K562 (cell line): ENCODE results near the gene ATP5PD. TPM values are rescaled to one million over a fixed set of nuclear protein-coding genes. Genes with fewer than 3 reads are reported as not detected.

ENCODE experiments used
- ATAC-seq: fragments of 200-7000 bp; cut with Tn5 transposase; 3 replicates; pipeline ENCODE4 v1.9.1; 2020; ENCODE audit warnings: moderate library complexity
- BruUV-seq: library from RNA; stranded (reverse); fragments of 400-500 nt; replicated peaks from 2 replicates; lab custom pipeline; 2021; lab: Mats Ljungman, UMichigan
- CTCF ChIA-PET: fragments of 300-600 bp; formaldehyde crosslinking; extraction: SDS; loops from one replicate; lab custom pipeline; 2021; ENCODE audit warnings: low intra/inter-chr PET ratio; lab: Yijun Ruan, JAX
- POLR2A ChIA-PET: fragments of 300-600, 350-650 bp; sonication (Branson Sonifier 250); formaldehyde crosslinking; extraction: SDS; loops from one replicate; lab custom pipeline; 2021; ENCODE audit warnings: antibody characterized with exemption, inconsistent platforms; lab: Yijun Ruan, JAX
- DNase-seq, 4 experiments: peaks; one replicate each; pipeline versions ENCODE4 v3.0.0 to v3.0.0-alpha.2; 2011 to 2018; ENCODE audit warnings: low spot score in 3 of 4, mixed read lengths in 3 of 4; ENCODE audit errors: extremely low read depth in 1 of 4
- FAIRE-seq: peaks from 2 replicates; lab custom pipeline; 2011; peaks lifted over from hg19 to GRCh38; lab: Jason Lieb, UNC
- H2AFZ ChIP-seq: 2 replicates; pipeline ENCODE4 v1.6.0; 2011; ENCODE audit warnings: low read depth, low read length, control low read depth, inconsistent platforms
- H3K27ac ChIP-seq: fragments of 200-600 bp; 3 replicates; pipeline ENCODE4 v1.8.0; 2011; ENCODE audit warnings: low read depth, mild to moderate bottlenecking, control low read depth, inconsistent platforms, low read length, moderate library complexity, mixed read lengths; ENCODE audit errors: extremely low read depth
- H3K27me3 ChIP-seq, 2 experiments: fragments of 300-600 bp in 1 of 2; 2 replicates in 1 of 2; 3 replicates in 1 of 2; pipeline versions ENCODE4 v1.6.0 to v1.8.0; 2011; ENCODE audit warnings: inconsistent platforms in 2 of 2, low read length in 2 of 2, mild to moderate bottlenecking in 1 of 2, mixed read lengths in 1 of 2, moderate library complexity in 1 of 2; ENCODE audit not compliant: control insufficient read depth in 2 of 2, insufficient read depth in 2 of 2
- H3K36me3 ChIP-seq: fragments of 300-600 bp; 3 replicates; pipeline ENCODE4 v1.8.0; 2011; ENCODE audit warnings: mild to moderate bottlenecking, low read length, inconsistent platforms; ENCODE audit not compliant: control insufficient read depth, insufficient read depth
- H3K4me1 ChIP-seq, 2 experiments: fragments of 200-600 bp in 1 of 2; replicated peaks in 1 of 2; 2 replicates in 1 of 2; 3 replicates in 1 of 2; pipeline versions ENCODE4 v1.5.1 to v1.8.0; 2011; ENCODE audit warnings: inconsistent platforms in 2 of 2, low read length in 2 of 2, mild to moderate bottlenecking in 1 of 2, mixed read lengths in 1 of 2, moderate library complexity in 1 of 2; ENCODE audit not compliant: control insufficient read depth in 2 of 2, insufficient read depth in 2 of 2
- H3K4me2 ChIP-seq: 2 replicates; pipeline ENCODE4 v1.6.1; 2011; ENCODE audit warnings: low read length, control low read depth, inconsistent platforms, mixed read lengths; ENCODE audit not compliant: insufficient read depth
- H3K4me3 ChIP-seq: fragments of 200-600 bp; sonication (generic), shearing (Covaris generic); 2 replicates; pipeline ENCODE4 v1.5.1; 2016; ENCODE audit warnings: control low read depth, inconsistent platforms
- H3K79me2 ChIP-seq: fragments of 200-600 bp; 3 replicates; pipeline ENCODE4 v1.8.0; 2011; ENCODE audit warnings: low read length, inconsistent platforms; ENCODE audit not compliant: control insufficient read depth, insufficient read depth
- H3K9ac ChIP-seq, 2 experiments: 2 replicates each; pipeline versions ENCODE4 v1.6.0 to v1.6.1; 2011; ENCODE audit warnings: low read depth in 2 of 2, low read length in 2 of 2, control low read depth in 1 of 2, inconsistent platforms in 1 of 2, mild to moderate bottlenecking in 1 of 2, mixed read lengths in 1 of 2; ENCODE audit not compliant: insufficient read depth in 1 of 2
- H3K9me1 ChIP-seq: one replicate; pipeline ENCODE4 v1.6.0; 2011; ENCODE audit warnings: inconsistent platforms, mild to moderate bottlenecking, low read length, moderate library complexity; ENCODE audit not compliant: control insufficient read depth, insufficient read depth
- H3K9me3 ChIP-seq: replicated peaks from 2 replicates; pipeline ENCODE4 v1.5.1; 2011; ENCODE audit warnings: low read depth, low read length, inconsistent platforms; ENCODE audit not compliant: control insufficient read depth, insufficient read depth
- H4K20me1 ChIP-seq: replicated peaks from 2 replicates; pipeline ENCODE4 v1.6.1; 2011; ENCODE audit warnings: low read length, inconsistent platforms, mixed read lengths; ENCODE audit not compliant: control insufficient read depth, insufficient read depth
- GABPA ChIP-seq: fragments of 200-800 bp; sonication (Bioruptor generic); conservative IDR thresholded peaks from 2 replicates; pipeline ENCODE4 v1.6.1; 2016; ENCODE audit warnings: low read depth, missing genetic modification characterization, missing compliant biosample characterization
- HNRNPL ChIP-seq: fragments of 200-400 bp; formaldehyde crosslinking; IDR thresholded peaks from 2 replicates; pipeline ENCODE4 v1.6.1; 2017; ENCODE audit warnings: low read depth, mild to moderate bottlenecking, low read length
- POLR2G ChIP-seq: fragments of 200-400 bp; formaldehyde crosslinking; IDR thresholded peaks from 2 replicates; pipeline ENCODE4 v1.6.1; 2017; ENCODE audit warnings: low read depth, mild to moderate bottlenecking, antibody characterized with exemption, low read length, moderate library complexity
- PTTG1 ChIP-seq: fragments of 450-650 bp; IDR thresholded peaks from 2 replicates; pipeline ENCODE4 v1.6.1; 2016; ENCODE audit warnings: low read depth, mild to moderate bottlenecking, missing genetic modification characterization, missing compliant biosample characterization
- WGBS: fragments of 100-300 bp; shearing (Covaris generic); methylation state at CpG from one replicate; pipeline ENCODE4 v1.1.6; 2016; ENCODE audit warnings: low coverage, mixed read lengths; ENCODE audit not compliant: insufficient coverage; ENCODE audit errors: missing lambda C conversion rate; 5-methylcytosine and 5-hydroxymethylcytosine counted together
- in situ Hi-C: fragments of 300-500 bp; cut with MboI; formaldehyde crosslinking; loops from 4 replicates; pipeline ENCODE4 v1.15.0; 2018; ENCODE audit warnings: inconsistent platforms, mixed read lengths
- intact Hi-C: fragments of 100-400 bp; cut with micrococcal nuclease; formaldehyde crosslinking; loops from 2 replicates; pipeline ENCODE4 v1.14.2; 2022
- polyA plus RNA-seq, 8 experiments: library from polyadenylated mRNA; depleted of rRNA in 4 of 8; stranded (reverse) in 5 of 8; unstranded in 3 of 8; fragments of >200 nt; fragmentation: Nextera tagmentation in 2 of 8; fragmentation: Illumina TruSeq in 1 of 8; extraction: Ambion mirVana in 2 of 8; extraction: Trizol in 1 of 8; gene quantifications; 2 replicates each; pipeline versions ENCODE4 v1.2.1 to v1.2.3, GENCODE V29; 2011 to 2014; ENCODE audit warnings: inconsistent platforms in 1 of 8, missing spikeins in 1 of 8
- total RNA-seq, 7 experiments: library from RNA; depleted of rRNA in 6 of 7; stranded (reverse); fragments of >200 nt in 6 of 7; fragmentation: Illumina TruSeq in 2 of 7; extraction: Trizol in 2 of 7; gene quantifications; 2 replicates each; pipeline versions ENCODE4 v1.2.1 to v1.2.3, GENCODE V29; 2011 to 2021; ENCODE audit warnings: low replicate concordance in 1 of 7
- TF ChIP-seq, protein P1 (sequence below): sonication (generic); formaldehyde crosslinking; IDR thresholded peaks from 2 replicates; pipeline ENCODE4 v1.8.1; 2023; ENCODE audit warnings: missing genetic modification reagents, mild to moderate bottlenecking, borderline replicate concordance
- TF ChIP-seq, protein P2 (sequence below): sonication (generic); formaldehyde crosslinking; IDR thresholded peaks from 2 replicates; pipeline ENCODE4 v1.8.1; 2023; ENCODE audit warnings: mild to moderate bottlenecking, missing genetic modification reagents

ATP5PD gene
- total and polyA plus RNA-seq, 9 of the 15 experiments (the other 6 are each of a cell fraction or from before 2014, with no cell fraction given), result 271 to 828 (median 432) TPM

- in situ Hi-C loops (no loop called here), intact Hi-C loops (no loop called here)
- WGBS, result 84% methylated on average over 17 of the region's 18 CpGs
- POLR2A ChIA-PET, result interaction anchor here (0.9 to 1.7 kb wide), 3 partner anchors 19 to 61 kb away, joined by 3 to 8 read pairs (median 4); partner anchors contain the start of gene JPT1
- no peaks in the 10 kb centered on the region; the same call in 2 of the 3 replicates for H3K79me2 ChIP-seq
- TF ChIP-seq, protein P1, sequence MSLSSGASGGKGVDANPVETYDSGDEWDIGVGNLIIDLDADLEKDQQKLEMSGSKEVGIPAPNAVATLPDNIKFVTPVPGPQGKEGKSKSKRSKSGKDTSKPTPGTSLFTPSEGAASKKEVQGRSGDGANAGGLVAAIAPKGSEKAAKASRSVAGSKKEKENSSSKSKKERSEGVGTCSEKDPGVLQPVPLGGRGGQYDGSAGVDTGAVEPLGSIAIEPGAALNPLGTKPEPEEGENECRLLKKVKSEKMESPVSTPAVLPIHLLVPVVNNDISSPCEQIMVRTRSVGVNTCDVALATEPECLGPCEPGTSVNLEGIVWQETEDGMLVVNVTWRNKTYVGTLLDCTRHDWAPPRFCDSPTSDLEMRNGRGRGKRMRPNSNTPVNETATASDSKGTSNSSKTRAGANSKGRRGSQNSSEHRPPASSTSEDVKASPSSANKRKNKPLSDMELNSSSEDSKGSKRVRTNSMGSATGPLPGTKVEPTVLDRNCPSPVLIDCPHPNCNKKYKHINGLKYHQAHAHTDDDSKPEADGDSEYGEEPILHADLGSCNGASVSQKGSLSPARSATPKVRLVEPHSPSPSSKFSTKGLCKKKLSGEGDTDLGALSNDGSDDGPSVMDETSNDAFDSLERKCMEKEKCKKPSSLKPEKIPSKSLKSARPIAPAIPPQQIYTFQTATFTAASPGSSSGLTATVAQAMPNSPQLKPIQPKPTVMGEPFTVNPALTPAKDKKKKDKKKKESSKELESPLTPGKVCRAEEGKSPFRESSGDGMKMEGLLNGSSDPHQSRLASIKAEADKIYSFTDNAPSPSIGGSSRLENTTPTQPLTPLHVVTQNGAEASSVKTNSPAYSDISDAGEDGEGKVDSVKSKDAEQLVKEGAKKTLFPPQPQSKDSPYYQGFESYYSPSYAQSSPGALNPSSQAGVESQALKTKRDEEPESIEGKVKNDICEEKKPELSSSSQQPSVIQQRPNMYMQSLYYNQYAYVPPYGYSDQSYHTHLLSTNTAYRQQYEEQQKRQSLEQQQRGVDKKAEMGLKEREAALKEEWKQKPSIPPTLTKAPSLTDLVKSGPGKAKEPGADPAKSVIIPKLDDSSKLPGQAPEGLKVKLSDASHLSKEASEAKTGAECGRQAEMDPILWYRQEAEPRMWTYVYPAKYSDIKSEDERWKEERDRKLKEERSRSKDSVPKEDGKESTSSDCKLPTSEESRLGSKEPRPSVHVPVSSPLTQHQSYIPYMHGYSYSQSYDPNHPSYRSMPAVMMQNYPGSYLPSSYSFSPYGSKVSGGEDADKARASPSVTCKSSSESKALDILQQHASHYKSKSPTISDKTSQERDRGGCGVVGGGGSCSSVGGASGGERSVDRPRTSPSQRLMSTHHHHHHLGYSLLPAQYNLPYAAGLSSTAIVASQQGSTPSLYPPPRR (CRISPR knock-in tag), result no peak
- 0 out of 2 replicates have a peak, but pooled peaks have one; percentile 12 for TF ChIP-seq POLR2G
- no peak for TF ChIP-seq PTTG1 (tag)
- TF ChIP-seq, protein P2, sequence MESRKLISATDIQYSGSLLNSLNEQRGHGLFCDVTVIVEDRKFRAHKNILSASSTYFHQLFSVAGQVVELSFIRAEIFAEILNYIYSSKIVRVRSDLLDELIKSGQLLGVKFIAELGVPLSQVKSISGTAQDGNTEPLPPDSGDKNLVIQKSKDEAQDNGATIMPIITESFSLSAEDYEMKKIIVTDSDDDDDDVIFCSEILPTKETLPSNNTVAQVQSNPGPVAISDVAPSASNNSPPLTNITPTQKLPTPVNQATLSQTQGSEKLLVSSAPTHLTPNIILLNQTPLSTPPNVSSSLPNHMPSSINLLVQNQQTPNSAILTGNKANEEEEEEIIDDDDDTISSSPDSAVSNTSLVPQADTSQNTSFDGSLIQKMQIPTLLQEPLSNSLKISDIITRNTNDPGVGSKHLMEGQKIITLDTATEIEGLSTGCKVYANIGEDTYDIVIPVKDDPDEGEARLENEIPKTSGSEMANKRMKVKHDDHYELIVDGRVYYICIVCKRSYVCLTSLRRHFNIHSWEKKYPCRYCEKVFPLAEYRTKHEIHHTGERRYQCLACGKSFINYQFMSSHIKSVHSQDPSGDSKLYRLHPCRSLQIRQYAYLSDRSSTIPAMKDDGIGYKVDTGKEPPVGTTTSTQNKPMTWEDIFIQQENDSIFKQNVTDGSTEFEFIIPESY (CRISPR knock-in tag), result 0 out of 2 replicates have a peak, but pooled peaks have one; percentile 10
- no peak for TF ChIP-seq HNRNPL
- TF ChIP-seq GABPA, result no peak
- no TSS peak for BruUV-seq
- H3K4me3 ChIP-seq, result no peak overlapping the region
- CTCF ChIA-PET, result no interaction called here
- no peak for FAIRE-seq
- peak overlapping the region in 1 of 2 experiments; percentile 63; a peak in 2 of 4 replicates for H3K9ac ChIP-seq
- no peaks in the 10 kb centered on the region for H4K20me1 ChIP-seq
- H3K27me3 ChIP-seq, result no peaks in the 10 kb centered on the region; a peak in 1 of 5 replicates
- H3K27ac ChIP-seq, result no peak overlapping the region; the same call in 2 of the 3 replicates
- H3K9me3 ChIP-seq, result no peaks in the 10 kb centered on the region
- H3K4me1 ChIP-seq, result peaks cover 48 to 69% of the 10 kb centered on the region in 2 experiments
- no peak for DNase-seq
- no peak for ATAC-seq
- H3K4me2 ChIP-seq, result no peak overlapping the region
- no peaks in the 10 kb centered on the region for H3K36me3 ChIP-seq
- no peak overlapping the region for H2AFZ ChIP-seq
- H3K9me1 ChIP-seq, result peaks cover 3% of the 10 kb centered on the region
Measured at GRCh38 chr17:75093548-75094158, 46.9 kb upstream of the ATP5PD start.
